ENCODE measurements around the gene CEP85. TPM values are rescaled to one million over a fixed set of nuclear protein-coding genes. Genes with fewer than 3 reads are reported as not detected.

Gene CEP85
- total RNA-seq, 1 experiment from 2014 or later = 37.2 TPM

DNA sequence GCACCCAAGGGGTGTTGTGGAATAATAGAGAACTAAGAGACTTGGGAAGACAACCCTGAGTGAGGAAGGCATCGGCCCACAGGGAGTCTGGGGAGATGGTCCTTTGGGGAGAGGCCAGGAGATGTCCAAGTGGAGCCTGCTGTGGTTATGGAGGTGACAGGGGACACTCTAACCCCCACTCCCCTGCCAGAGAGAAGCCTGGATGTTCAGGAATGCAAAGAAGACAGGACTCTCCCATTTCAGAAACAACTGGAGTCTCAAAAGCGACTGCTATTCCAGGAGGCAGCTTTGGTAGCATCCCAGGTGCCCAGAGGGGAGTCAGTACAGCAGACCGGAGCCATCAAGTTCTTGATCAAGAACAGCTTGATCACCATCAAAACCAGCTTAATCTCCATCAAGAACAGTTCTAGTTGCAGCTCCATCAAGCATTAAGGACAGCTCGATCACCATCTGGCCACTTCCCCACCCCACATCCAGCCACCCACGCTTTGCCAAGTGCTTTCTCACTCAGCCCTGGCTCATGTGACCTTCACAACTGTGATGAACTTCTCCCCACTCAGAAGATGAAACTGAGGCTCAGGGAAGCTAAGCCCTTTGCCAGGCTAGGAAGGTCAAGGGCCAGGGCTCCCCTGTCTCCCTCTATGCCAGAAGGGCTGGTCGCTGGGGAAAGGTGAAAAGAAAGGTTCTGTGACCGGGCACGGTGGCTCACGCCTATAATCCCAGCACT is 84.5 kb downstream of the CEP85 start:
- ChIA-PET CTCF (interaction anchor here (2.0 kb wide), 1 partner anchor 33 kb away, joined by 6 read pairs; no protein-coding TSS in a partner anchor), POLR2A (no interaction called here), RAD21 (ENCODE audit: low non-redundant PET in 1 of 2, low total read pairs in 2 of 2, uncharacterized antibody in 2 of 2, unreplicated experiment in 2 of 2) (no interaction called here)
- Histone ChIP-seq H3K9ac (ENCODE audit: low read length) (no peak overlapping the region), H3K4me1 (ENCODE audit: control insufficient read depth in 1 of 2, insufficient read depth in 2 of 2, low read length in 2 of 2) (peaks cover 5 to 16% of the 10 kb centered on the region in 2 experiments; a peak in 3 of 4 replicates), H3K9me2 (ENCODE audit: insufficient read depth) (no peaks in the 10 kb centered on the region), H4K20me1 (ENCODE audit: insufficient read depth) (no peaks in the 10 kb centered on the region), H3K36me3 (ENCODE audit: control insufficient read depth in 1 of 2, insufficient read depth in 2 of 2, low read length in 2 of 2) (peaks cover 0 to 4% of the 10 kb centered on the region in 2 experiments; a peak in 1 of 4 replicates), H3K27me3 (ENCODE audit: insufficient read depth, low read length) (no peaks in the 10 kb centered on the region; the same call in 1 of the 2 replicates), H3K9me3 (ENCODE audit: control insufficient read depth in 1 of 2, insufficient read depth in 1 of 2, low read depth in 1 of 2, low read length in 2 of 2) (no peaks in the 10 kb centered on the region), H3K4me2 (ENCODE audit: low read length) (no peak overlapping the region), H3K4me3 (replicated peaks in 1 of 2; ENCODE audit: low read depth in 1 of 2, low read length in 2 of 2) (no peak overlapping the region), H3K79me2 (ENCODE audit: insufficient read depth, low read length) (no peaks in the 10 kb centered on the region), H2AFZ (ENCODE audit: low read depth, low read length, poor library complexity, severe bottlenecking) (no peak overlapping the region), H3K27ac (ENCODE audit: low read depth, low read length) (no peak overlapping the region)
- BruUV-seq (replicated peaks) = no TSS peak
- TF ChIP-seq POLR2AphosphoS5 (IDR thresholded peaks at IDR 0.05; ENCODE audit: low read depth, low read length) (no peak), RAD21 (IDR thresholded peaks at IDR 0.05; ENCODE audit: low read depth) (no peak), JUND (IDR thresholded peaks at IDR 0.05) (no peak), CEBPB (IDR thresholded peaks at IDR 0.05; ENCODE audit: low read depth) (no peak), EGR1 (IDR thresholded peaks at IDR 0.05; ENCODE audit: low read depth) (no peak), POLR2A (IDR thresholded peaks at IDR 0.05; ENCODE audit: borderline replicate concordance, extremely low read depth, insufficient read depth, insufficient read length) (no peak), SP1 (IDR thresholded peaks at IDR 0.05; ENCODE audit: low read depth) (no peak), EZH2 (IDR thresholded peaks at IDR 0.05) (no peak), CBX3 (IDR thresholded peaks at IDR 0.05; ENCODE audit: low read depth) (no peak), EZH2phosphoT487 (IDR thresholded peaks at IDR 0.05; ENCODE audit: borderline replicate concordance) (no peak), SRF (IDR thresholded peaks at IDR 0.05; ENCODE audit: low read depth) (no peak), YY1 (IDR thresholded peaks at IDR 0.05; ENCODE audit: extremely low read depth, insufficient replicate concordance, low read depth, low read length) (no peak), FOSL1 (IDR thresholded peaks at IDR 0.05; ENCODE audit: low read depth) (no peak), ZNF274 (IDR thresholded peaks at IDR 0.05; ENCODE audit: low read depth, low read length) (no peak)
- TF ChIP-seq, protein P1, sequence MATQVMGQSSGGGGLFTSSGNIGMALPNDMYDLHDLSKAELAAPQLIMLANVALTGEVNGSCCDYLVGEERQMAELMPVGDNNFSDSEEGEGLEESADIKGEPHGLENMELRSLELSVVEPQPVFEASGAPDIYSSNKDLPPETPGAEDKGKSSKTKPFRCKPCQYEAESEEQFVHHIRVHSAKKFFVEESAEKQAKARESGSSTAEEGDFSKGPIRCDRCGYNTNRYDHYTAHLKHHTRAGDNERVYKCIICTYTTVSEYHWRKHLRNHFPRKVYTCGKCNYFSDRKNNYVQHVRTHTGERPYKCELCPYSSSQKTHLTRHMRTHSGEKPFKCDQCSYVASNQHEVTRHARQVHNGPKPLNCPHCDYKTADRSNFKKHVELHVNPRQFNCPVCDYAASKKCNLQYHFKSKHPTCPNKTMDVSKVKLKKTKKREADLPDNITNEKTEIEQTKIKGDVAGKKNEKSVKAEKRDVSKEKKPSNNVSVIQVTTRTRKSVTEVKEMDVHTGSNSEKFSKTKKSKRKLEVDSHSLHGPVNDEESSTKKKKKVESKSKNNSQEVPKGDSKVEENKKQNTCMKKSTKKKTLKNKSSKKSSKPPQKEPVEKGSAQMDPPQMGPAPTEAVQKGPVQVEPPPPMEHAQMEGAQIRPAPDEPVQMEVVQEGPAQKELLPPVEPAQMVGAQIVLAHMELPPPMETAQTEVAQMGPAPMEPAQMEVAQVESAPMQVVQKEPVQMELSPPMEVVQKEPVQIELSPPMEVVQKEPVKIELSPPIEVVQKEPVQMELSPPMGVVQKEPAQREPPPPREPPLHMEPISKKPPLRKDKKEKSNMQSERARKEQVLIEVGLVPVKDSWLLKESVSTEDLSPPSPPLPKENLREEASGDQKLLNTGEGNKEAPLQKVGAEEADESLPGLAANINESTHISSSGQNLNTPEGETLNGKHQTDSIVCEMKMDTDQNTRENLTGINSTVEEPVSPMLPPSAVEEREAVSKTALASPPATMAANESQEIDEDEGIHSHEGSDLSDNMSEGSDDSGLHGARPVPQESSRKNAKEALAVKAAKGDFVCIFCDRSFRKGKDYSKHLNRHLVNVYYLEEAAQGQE (IDR thresholded peaks at IDR 0.05; ENCODE audit: low read depth) = no peak
- TF ChIP-seq, protein P2, sequence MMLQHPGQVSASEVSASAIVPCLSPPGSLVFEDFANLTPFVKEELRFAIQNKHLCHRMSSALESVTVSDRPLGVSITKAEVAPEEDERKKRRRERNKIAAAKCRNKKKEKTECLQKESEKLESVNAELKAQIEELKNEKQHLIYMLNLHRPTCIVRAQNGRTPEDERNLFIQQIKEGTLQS (IDR thresholded peaks at IDR 0.05) = no peak
- TF ChIP-seq, protein P3, sequence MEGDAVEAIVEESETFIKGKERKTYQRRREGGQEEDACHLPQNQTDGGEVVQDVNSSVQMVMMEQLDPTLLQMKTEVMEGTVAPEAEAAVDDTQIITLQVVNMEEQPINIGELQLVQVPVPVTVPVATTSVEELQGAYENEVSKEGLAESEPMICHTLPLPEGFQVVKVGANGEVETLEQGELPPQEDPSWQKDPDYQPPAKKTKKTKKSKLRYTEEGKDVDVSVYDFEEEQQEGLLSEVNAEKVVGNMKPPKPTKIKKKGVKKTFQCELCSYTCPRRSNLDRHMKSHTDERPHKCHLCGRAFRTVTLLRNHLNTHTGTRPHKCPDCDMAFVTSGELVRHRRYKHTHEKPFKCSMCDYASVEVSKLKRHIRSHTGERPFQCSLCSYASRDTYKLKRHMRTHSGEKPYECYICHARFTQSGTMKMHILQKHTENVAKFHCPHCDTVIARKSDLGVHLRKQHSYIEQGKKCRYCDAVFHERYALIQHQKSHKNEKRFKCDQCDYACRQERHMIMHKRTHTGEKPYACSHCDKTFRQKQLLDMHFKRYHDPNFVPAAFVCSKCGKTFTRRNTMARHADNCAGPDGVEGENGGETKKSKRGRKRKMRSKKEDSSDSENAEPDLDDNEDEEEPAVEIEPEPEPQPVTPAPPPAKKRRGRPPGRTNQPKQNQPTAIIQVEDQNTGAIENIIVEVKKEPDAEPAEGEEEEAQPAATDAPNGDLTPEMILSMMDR (IDR thresholded peaks at IDR 0.05 in 2 of 3, conservative IDR thresholded peaks at IDR 0.05 in 1 of 3; ENCODE audit: borderline replicate concordance in 1 of 3, insufficient read depth in 1 of 3, low read depth in 2 of 3, low read length in 2 of 3) = no peak
- ATAC-seq = no peak
- intact Hi-C loops (cut with micrococcal nuclease) = no loop called here
- no peak for DNase-seq (ENCODE audit: low read depth, low spot score)
